ENCODE results near the gene PNMA6A. TPM values are rescaled to one million over a fixed set of nuclear protein-coding genes. Genes with fewer than 3 reads are reported as not detected.

Gene PNMA6A
- total RNA-seq, 4 donors from 2014 or later = 2.3 to 4.9 (median 4.4) TPM

- no peaks in the 10 kb centered on the region for H3K9me3 ChIP-seq
- no peak for TF ChIP-seq POLR2A (IDR thresholded peaks at IDR 0.05)
- TF ChIP-seq, protein P1, sequence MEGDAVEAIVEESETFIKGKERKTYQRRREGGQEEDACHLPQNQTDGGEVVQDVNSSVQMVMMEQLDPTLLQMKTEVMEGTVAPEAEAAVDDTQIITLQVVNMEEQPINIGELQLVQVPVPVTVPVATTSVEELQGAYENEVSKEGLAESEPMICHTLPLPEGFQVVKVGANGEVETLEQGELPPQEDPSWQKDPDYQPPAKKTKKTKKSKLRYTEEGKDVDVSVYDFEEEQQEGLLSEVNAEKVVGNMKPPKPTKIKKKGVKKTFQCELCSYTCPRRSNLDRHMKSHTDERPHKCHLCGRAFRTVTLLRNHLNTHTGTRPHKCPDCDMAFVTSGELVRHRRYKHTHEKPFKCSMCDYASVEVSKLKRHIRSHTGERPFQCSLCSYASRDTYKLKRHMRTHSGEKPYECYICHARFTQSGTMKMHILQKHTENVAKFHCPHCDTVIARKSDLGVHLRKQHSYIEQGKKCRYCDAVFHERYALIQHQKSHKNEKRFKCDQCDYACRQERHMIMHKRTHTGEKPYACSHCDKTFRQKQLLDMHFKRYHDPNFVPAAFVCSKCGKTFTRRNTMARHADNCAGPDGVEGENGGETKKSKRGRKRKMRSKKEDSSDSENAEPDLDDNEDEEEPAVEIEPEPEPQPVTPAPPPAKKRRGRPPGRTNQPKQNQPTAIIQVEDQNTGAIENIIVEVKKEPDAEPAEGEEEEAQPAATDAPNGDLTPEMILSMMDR (IDR thresholded peaks at IDR 0.05) = peak; percentile 50 to 96 (median 80)
- H3K27ac ChIP-seq = no peak overlapping the region
- no peaks in the 10 kb centered on the region for H3K4me1 ChIP-seq
- H3K36me3 ChIP-seq = no peaks in the 10 kb centered on the region
- H3K27me3 ChIP-seq = no peaks in the 10 kb centered on the region
- intact Hi-C loops (cut with DNase I) = no loop called here
- no peak overlapping the region for H3K4me3 ChIP-seq (replicated peaks in 1 of 3)
- WGBS, 2 donors = 52 to 80% methylated on average over 1 to 22 of the region's 64 CpGs
- peak; percentile 68 to 74 for DNase-seq
Measured at GRCh38 chrX:153032397-153033118, 39.7 kb upstream of the PNMA6A start.

- intact Hi-C loops (cut with DNase I) = no loop called here
- no peak for TF ChIP-seq POLR2A (IDR thresholded peaks at IDR 0.05)
- TF ChIP-seq, protein P1 (IDR thresholded peaks at IDR 0.05) = no peak
- 93 to 94% methylated on average over 2 of the region's 2 CpGs for WGBS, 2 donors
- H3K27me3 ChIP-seq = no peaks in the 10 kb centered on the region
- H3K4me3 ChIP-seq (replicated peaks in 1 of 3) = no peak overlapping the region
- H3K36me3 ChIP-seq = no peaks in the 10 kb centered on the region
- H3K27ac ChIP-seq = no peak overlapping the region
- H3K4me1 ChIP-seq = no peaks in the 10 kb centered on the region
- no peaks in the 10 kb centered on the region for H3K9me3 ChIP-seq
- no peak for DNase-seq
Measured at GRCh38 chrX:153049093-153049492, 23.2 kb upstream of the PNMA6A start.

DNA sequence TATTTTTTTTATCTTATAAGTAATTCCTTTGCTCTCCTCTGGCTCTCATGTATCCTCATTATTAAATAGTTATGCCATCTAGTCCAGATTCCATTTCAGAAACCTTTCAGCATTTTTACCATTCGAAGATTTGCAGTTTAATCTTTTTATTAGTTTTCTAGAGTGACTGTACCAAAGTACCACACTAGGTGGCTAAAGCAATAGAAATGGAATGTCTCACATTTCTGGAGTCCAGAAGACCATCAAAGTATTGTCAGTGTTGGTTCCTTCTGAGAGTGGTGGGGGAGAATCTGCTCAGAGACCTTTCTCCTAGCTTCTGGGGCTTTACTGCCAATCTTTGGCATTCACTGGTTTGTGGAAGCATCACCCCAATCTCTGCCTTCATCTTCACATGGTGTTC lies 19.7 kb upstream of the PNMA6A start:
- TF ChIP-seq, protein P1 (IDR thresholded peaks at IDR 0.05) = no peak
- TF ChIP-seq POLR2A (IDR thresholded peaks at IDR 0.05) = no peak
- no peak overlapping the region for H3K4me3 ChIP-seq (replicated peaks in 1 of 3)
- DNase-seq = no peak
- 80 to 96% methylated on average over 1 of the region's 1 CpG for WGBS, 2 donors
- H3K27ac ChIP-seq = no peak overlapping the region
- H3K36me3 ChIP-seq = no peaks in the 10 kb centered on the region
- no peaks in the 10 kb centered on the region for H3K27me3 ChIP-seq
- no peaks in the 10 kb centered on the region for H3K4me1 ChIP-seq
- intact Hi-C loops (cut with DNase I) = no loop called here
- H3K9me3 ChIP-seq = no peaks in the 10 kb centered on the region

GRCh38 chrX:153055871-153056749 lies 16.1 kb upstream of the PNMA6A start, which contains the start of gene PNMA3:
Gene PNMA3 (plus strand): TSS chrX:153056470. CDS start chrX:153057056, 586 bp downstream.
- no peaks in the 10 kb centered on the region for H3K4me1 ChIP-seq
- TF ChIP-seq, protein P1 (IDR thresholded peaks at IDR 0.05) = no peak
- TF ChIP-seq POLR2A (IDR thresholded peaks at IDR 0.05) = no peak
- H3K27ac ChIP-seq = no peak within 1 kb of the TSS
- intact Hi-C loops (cut with DNase I) = no loop called here
- H3K27me3 ChIP-seq = no peaks in the 10 kb centered on the region
- WGBS, 2 donors = no CpG with 5 or more reads among the region's 80 CpGs
- H3K9me3 ChIP-seq = no peaks in the 10 kb centered on the region
- peak; percentile 12 to 22 for DNase-seq
- H3K36me3 ChIP-seq = no peaks in the 10 kb centered on the region
- H3K4me3 ChIP-seq (replicated peaks in 1 of 3) = peak within 1 kb of the TSS in 1 of 3 donors; percentile 9
